HG02885 (cell line): ENCODE measurements around the gene GP9.
"Not testable (repeated sequence)": the region's sequence is repeated elsewhere in the genome, so short reads cannot be mapped to it uniquely, and the experiment has no call there.

Source experiments
- ATAC-seq: cut with Tn5 transposase; IDR thresholded peaks from one replicate; pipeline ENCODE4 v1.9.1; 2021; ENCODE audit warnings: mild to moderate bottlenecking; ENCODE audit not compliant: unreplicated experiment, poor library complexity

The GP9 gene

GRCh38 chr3:129046732-129047552, 13.6 kb upstream of the GP9 start:
- ATAC-seq = no peak

GRCh38 chr3:129047553-129047839, 13.1 kb upstream of the GP9 start:
- ATAC-seq = no peak

- ATAC-seq = no peak
Observed at GRCh38 chr3:129050556-129051295, 9.9 kb upstream of the GP9 start.

- no peak for ATAC-seq
Observed at GRCh38 chr3:129051871-129052340, 8.7 kb upstream of the GP9 start.

DNA sequence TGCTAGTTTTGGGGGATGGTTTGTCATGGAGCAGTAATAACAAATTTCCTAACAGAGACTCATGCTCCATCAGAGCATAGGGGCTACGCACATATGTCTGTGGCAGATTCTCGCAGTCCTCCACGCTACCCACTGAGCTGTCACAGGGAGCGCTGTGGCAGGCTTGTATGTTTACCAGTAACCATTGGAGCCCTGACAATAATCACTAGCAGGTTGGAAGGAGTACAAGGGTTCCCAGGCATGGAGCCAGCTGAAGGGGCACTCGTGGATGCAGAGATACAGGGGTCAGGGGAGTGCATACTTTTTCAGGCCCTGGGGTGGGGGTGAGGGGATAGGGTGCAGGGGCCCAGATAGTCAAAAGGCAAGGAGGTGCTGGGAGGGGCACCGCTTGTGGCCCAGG, 7.9 kb upstream of the GP9 start:
- ATAC-seq = no peak

GRCh38 chr3:129054605-129055104, 5.9 kb upstream of the GP9 start:
- no peak for ATAC-seq

DNA sequence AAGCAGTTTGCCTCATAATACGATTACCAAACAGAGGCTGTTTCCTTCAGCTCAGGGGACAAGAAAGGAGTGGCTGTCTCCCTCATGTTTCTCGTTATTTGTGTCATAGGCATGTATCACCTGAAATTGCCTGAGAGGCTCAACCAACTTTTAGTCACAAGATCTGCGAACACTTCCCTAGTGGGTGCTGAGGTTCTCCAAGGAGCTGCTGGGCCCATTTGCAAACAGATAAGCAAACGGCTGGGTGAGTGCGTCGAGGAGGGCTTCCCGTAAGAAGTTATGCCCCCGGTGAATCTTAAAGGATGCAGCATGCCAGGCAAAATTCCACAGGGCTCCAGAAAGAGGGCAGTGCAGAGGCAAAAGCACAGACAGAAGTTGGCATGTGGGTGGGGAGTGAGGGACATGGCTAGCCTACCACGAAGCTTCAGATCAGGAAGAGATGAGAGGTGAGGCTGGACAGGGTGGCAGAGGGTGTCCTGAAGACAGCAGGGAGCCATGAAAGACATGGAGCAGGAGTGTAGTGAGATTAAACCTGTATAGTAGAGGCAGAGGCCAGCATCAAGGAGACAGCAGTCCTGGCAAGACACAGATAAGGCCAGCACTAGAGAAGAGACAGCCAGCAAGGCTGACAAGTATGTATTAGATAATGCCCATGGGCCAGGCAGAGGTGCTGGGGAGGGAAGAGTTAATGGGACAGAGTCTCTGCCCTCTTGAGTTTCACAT, 4.0 kb upstream of the GP9 start:
- ATAC-seq = no peak

DNA sequence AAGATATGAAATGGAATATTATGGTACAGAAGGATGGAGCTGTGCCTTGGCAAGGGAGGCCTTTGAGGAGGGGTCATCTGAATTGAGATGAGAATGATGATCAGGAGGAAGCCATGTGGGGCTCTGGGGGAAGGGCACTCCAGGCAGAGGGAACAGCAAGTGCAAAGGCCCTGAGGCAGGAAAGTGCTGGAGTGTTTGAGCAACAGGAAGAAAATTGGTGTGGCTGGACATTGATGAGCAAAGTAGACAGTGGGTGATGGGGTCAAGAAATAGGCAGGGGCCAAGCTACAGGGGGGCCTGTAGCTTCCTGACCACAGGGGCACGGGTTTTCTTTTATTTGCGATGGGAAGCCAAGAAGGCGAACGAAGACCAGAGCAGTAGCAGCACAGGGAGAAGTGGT, 3.3 kb upstream of the GP9 start:
- ATAC-seq = no peak

- no peak for ATAC-seq
Observed at GRCh38 chr3:129058441-129059200, 2.0 kb upstream of the GP9 start.

DNA sequence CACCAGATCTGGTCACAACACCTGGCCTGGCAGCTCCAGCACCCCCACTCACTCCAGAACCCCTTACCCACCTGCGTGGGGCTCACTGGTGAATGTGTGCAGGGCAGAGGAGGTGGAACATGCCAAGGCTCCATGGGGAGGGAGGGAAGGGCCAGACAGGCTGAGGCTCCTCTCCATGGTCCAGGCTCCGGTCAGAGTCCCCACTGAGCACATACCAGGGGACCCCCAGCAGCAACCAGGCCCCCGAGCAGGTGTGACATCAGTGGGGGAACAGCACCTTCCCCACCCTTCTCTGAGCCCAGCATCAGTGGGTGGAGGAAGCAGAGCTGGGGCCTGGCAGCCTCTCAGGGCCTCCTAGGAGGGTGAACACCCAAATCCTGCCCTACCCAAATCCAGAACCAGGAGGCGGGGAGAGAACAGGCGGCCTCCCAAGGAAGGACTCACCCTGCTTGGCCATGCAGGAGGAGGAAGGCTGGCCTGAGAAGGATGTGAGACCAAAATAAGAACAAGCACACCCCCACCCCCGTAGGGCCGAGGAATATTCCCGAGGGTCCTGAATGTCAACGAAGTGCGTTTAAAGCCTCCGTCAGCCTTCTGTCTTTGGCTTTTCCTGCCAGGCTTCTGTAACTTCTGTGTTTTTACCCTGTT, 1.1 kb upstream of the GP9 start:
- no peak for ATAC-seq

DNA sequence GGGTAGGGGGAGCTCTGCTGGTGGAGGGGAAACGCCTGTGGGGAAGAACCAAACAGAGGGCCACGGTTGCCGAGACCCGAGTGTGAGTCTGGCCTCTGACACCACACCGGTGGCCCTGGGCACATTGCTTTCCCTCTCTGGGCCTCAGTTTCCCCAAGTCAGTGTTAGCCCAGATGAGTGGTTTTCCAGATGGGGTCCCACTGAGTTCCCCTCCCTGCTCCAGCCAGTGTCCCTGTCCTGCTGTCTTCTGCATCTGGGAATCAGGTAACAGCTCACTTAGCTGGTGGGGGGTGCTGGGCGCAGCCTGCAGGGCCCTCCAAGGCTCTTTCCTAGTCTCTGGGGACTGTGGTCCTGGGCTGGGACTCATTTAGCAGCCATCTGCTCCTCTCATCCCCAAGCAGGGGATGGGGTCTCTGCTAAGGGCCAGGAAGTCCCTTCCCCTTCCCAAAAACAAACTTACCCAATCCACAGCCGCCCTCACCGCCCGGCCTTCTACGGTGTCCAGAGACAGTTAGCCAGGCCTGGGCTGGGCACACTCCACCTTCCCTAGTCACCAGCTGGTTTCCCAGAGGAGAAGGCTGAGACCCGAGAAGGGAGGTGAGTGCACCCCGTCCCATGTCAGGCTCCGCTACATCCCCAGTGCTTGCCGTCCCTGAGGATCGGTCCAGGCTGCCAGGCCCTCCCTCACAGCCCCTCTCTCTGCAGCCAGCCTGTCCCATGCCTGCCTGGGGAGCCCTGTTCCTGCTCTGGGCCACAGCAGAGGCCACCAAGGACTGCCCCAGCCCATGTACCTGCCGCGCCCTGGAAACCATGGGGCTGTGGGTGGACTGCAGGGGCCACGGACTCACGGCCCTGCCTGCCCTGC, 676 bp downstream of the GP9 start:
- no peak for ATAC-seq

- no peak for ATAC-seq
Observed at GRCh38 chr3:129061888-129062834, 1.6 kb downstream of the GP9 start.

DNA sequence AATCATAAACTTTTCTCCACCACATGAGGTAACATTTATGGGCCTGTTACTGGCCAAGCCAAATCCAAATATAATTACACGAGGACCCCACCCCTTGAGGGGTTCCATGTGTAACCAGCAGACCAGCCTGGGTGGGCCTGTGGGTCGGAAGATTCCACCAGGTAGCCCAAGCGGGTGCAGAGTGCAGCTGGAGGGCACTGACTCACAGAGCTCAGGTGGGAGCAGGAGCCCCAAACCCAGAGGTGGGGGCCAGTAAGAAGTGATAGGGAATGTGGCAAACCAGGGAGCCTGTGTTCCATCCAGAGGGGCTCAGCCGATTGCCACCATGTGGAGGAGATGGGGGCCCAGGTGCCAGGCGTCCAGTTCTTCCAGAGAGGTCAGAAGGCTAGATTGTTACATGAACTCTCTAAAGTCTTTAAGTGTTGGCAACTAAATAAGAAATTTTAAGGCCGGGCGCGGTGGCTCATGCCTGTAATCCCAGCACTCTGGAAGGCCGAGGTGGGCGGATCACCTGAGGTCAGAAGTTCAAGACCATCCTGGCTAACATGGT, 2.6 kb downstream of the GP9 start:
- no peak for ATAC-seq

DNA sequence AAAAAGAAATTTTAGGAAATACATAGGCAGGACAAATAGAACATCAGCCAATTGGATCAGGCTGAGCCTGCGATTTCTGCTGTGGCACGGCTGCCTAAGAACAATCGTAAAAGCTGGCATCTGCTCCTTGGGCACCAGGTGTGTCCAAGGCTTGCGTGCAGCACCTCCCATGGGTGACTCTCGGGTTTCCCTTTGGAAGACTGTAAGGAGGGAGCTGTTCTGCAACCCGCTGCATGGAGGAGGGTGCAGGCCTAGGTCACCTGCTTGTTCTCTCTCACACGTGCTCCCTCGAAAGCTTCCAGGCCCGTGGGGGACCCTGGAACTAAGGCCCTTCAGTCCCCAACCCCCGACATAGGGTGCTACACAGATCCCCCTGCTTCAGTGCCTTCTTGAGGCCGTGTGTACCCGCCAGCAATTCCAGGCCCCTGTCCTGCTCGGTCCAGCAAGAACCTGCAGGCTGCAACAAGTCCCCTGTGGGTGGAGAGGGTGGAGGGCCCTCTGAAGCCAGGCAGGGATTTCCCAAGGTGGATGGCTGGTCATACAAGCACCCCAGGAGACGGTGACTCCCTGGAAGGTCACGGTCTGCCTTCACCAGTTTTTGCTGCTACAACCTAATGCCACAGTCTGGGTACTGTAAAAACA, 3.4 kb downstream of the GP9 start:
- no peak for ATAC-seq

- no peak for ATAC-seq
Observed at GRCh38 chr3:129065016-129065719, 4.6 kb downstream of the GP9 start.

DNA sequence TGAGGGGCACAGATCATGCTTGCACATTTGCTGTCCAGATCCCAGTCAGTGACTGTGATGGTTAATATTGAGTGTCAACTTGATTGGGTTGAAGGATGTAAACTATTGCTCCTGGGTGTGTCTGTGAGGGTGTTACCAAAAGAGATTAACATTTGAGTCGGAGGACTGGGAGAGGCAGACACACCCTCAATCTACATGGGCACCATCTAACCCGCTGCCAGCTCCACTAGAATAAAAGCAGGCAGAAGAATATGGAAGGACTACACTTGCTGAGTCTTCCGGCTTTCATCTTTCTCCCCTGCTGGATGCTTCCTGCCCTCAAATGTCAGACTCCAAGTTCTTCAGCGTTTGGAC, 5.1 kb downstream of the GP9 start:
- no peak for ATAC-seq

- ATAC-seq = not testable (repeated sequence)
Observed at GRCh38 chr3:129067719-129068118, 7.1 kb downstream of the GP9 start.
